Loucy (cell line): ENCODE data around the gene FBXO47.

ENCODE experiments used
- CTCF ChIP-seq: fragments of 200-600 bp; sonication (generic); conservative IDR thresholded peaks from 2 replicates; pipeline ENCODE4 v1.5.1; 2014; ENCODE audit warnings: mild to moderate bottlenecking, antibody characterized with exemption, low read length
- EZH2phosphoT487 ChIP-seq: fragments of 200-600 bp; IDR thresholded peaks from 2 replicates; pipeline ENCODE4 v1.6.1; 2018; ENCODE audit warnings: antibody characterized with exemption, mild to moderate bottlenecking, moderate library complexity, borderline replicate concordance

- TF ChIP-seq CTCF = no peak
- no peak for TF ChIP-seq EZH2phosphoT487
Observed at GRCh38 chr17:38960402-38960801, 6.8 kb downstream of the FBXO47 start.
